CD4-positive, alpha-beta T cell treated with Interleukin-15 for 1 hour (primary cell): ENCODE results near the gene KLF6.
"Not testable (repeated sequence)": the region's sequence is repeated elsewhere in the genome, so short reads cannot be mapped to it uniquely, and the experiment has no call there.

ENCODE experiments used
- DNase-seq: peaks from one replicate; pipeline ENCODE4 v3.0.0-alpha.2; 2020

Gene KLF6

GRCh38 chr10:3755440-3756359 lies 29.3 kb downstream of the KLF6 start:
- no peak for DNase-seq

- DNase-seq, result no peak
These were observed 30.1 kb downstream of the KLF6 start for GRCh38 chr10:3754727-3755439.

- no peak for DNase-seq
These were observed 34.2 kb downstream of the KLF6 start for GRCh38 chr10:3750854-3751253.

- no peak for DNase-seq
These were observed 34.8 kb downstream of the KLF6 start for GRCh38 chr10:3750006-3750816.

GRCh38 chr10:3749600-3749999 lies 35.4 kb downstream of the KLF6 start:
- DNase-seq, result peak; percentile 23

GRCh38 chr10:3749011-3749410 lies 36.0 kb downstream of the KLF6 start:
- DNase-seq, result no peak

GRCh38 chr10:3748484-3748883 lies 36.5 kb downstream of the KLF6 start:
- no peak for DNase-seq

GRCh38 chr10:3747984-3748383 lies 37.0 kb downstream of the KLF6 start:
- DNase-seq, result no peak

- no peak for DNase-seq
These were observed 37.6 kb downstream of the KLF6 start for GRCh38 chr10:3747248-3747960.

GRCh38 chr10:3746634-3747033 lies 38.4 kb downstream of the KLF6 start:
- no peak for DNase-seq

- no peak for DNase-seq
These were observed 39.5 kb downstream of the KLF6 start for GRCh38 chr10:3745521-3745920.

- no peak for DNase-seq
These were observed 43.1 kb downstream of the KLF6 start for GRCh38 chr10:3741688-3742461.

- DNase-seq, result no peak
These were observed 44.7 kb downstream of the KLF6 start for GRCh38 chr10:3740157-3740871.

GRCh38 chr10:3738855-3739350 lies 46.1 kb downstream of the KLF6 start:
- DNase-seq, result no peak

- no peak for DNase-seq
These were observed 47.1 kb downstream of the KLF6 start for GRCh38 chr10:3737864-3738263.

GRCh38 chr10:3735175-3735574 lies 49.8 kb downstream of the KLF6 start:
- DNase-seq, result no peak

GRCh38 chr10:3734111-3734510 lies 50.9 kb downstream of the KLF6 start:
- DNase-seq, result no peak

GRCh38 chr10:3732183-3732582 lies 52.8 kb downstream of the KLF6 start:
- not testable (repeated sequence) for DNase-seq

- no peak for DNase-seq
These were observed 55.5 kb downstream of the KLF6 start for GRCh38 chr10:3729397-3729976.

GRCh38 chr10:3728563-3728962 lies 56.4 kb downstream of the KLF6 start:
- DNase-seq, result no peak

- no peak for DNase-seq
These were observed 57.7 kb downstream of the KLF6 start for GRCh38 chr10:3727268-3727667.
